Stomach smooth muscle (tissue), 2 donors: ENCODE data around the gene SIRPA.

Experiments
- H3K27ac ChIP-seq: one replicate; pipeline ENCODE4 v1.7.0; 2013; ENCODE audit warnings: mild to moderate bottlenecking, low read length, inconsistent platforms
- H3K27me3 ChIP-seq, 2 donors: one replicate each; pipeline ENCODE4 v1.7.0; 2013; ENCODE audit warnings: low read length in 2 of 2; ENCODE audit not compliant: insufficient read depth in 2 of 2, control insufficient read depth in 1 of 2
- H3K36me3 ChIP-seq, 2 donors: one replicate each; pipeline ENCODE4 v1.7.0; 2013; ENCODE audit warnings: low read length in 2 of 2; ENCODE audit not compliant: control insufficient read depth in 2 of 2, insufficient read depth in 2 of 2
- H3K4me1 ChIP-seq: one replicate; pipeline ENCODE4 v1.7.0; 2013; ENCODE audit warnings: low read length; ENCODE audit not compliant: control insufficient read depth, insufficient read depth
- H3K4me3 ChIP-seq, 2 donors: one replicate each; pipeline ENCODE4 v1.7.0; 2013; ENCODE audit warnings: low read length in 2 of 2
- H3K9ac ChIP-seq, 2 donors: one replicate each; pipeline ENCODE4 v1.7.0; 2013; ENCODE audit warnings: low read length in 2 of 2, mild to moderate bottlenecking in 1 of 2
- H3K9me3 ChIP-seq, 2 donors: one replicate each; pipeline ENCODE4 v1.7.0; 2013; ENCODE audit warnings: low read length in 2 of 2; ENCODE audit not compliant: control insufficient read depth in 2 of 2
- donor health status: healthy.
- donor health status: Pancreatic carcinoma.

SIRPA gene

GRCh38 chr20:1932971-1933370, 37.8 kb downstream of the SIRPA start:
- Histone ChIP-seq H3K36me3 (peaks cover 0 to under 1% of the 10 kb centered on the region in 2 donors), H3K9me3 (no peaks in the 10 kb centered on the region), H3K9ac (no peak overlapping the region), H3K4me3 (no peak overlapping the region), H3K27me3 (no peaks in the 10 kb centered on the region), H3K4me1 (peaks cover 26% of the 10 kb centered on the region), H3K27ac (no peak overlapping the region)

DNA sequence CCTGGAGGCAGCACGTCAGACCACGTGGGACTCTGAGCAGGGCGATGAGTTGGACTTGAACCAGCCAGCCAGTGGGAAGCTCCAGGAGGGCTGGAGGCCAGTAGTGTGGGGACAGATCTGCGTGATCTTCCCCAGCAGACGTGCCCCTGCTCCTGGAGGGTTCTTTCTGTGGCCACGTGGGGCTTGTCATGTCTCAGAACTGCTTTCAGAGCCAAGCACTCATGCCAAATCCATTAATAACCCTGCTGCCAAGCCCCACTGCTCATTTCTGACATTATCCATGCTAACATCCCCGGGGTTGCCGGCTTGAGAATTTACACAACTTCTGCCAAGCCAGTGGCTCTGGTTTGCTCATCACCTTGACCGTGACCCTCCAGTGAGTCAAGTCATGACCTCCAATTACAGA, 38.3 kb downstream of the SIRPA start:
- Histone ChIP-seq H3K4me3 (no peak overlapping the region), H3K9me3 (no peaks in the 10 kb centered on the region), H3K9ac (no peak overlapping the region), H3K36me3 (peaks cover 0 to 6% of the 10 kb centered on the region in 2 donors), H3K27me3 (no peaks in the 10 kb centered on the region), H3K27ac (no peak overlapping the region), H3K4me1 (peaks cover 26% of the 10 kb centered on the region)

DNA sequence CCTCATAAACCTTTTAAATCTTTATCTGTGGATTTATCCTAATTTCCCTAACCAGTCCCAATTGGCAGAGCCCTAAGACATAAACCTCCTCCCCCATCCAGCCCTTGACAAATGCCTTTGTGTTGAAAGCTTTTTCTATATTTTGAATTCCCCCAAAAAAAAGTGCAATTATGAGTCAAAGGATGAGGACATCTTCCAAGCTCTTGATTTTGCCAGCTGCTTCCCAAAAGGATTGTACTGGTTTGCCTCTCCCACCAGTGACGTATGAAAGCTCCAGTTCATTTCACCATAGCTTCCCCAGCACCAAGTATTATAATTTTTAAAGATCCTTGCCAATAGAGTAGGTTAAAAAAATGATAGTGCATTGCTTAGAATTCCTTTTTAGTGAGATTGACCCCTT, 38.9 kb downstream of the SIRPA start:
- Histone ChIP-seq H3K27ac (no peak overlapping the region), H3K9ac (no peak overlapping the region), H3K9me3 (no peaks in the 10 kb centered on the region), H3K4me1 (peaks cover 26% of the 10 kb centered on the region), H3K27me3 (no peaks in the 10 kb centered on the region), H3K4me3 (no peak overlapping the region), H3K36me3 (peaks cover 2 to 11% of the 10 kb centered on the region in 2 donors)

GRCh38 chr20:1934721-1935573, 39.7 kb downstream of the SIRPA start:
- Histone ChIP-seq H3K27ac (peak overlapping the region; percentile 37), H3K4me1 (peaks cover 24% of the 10 kb centered on the region), H3K9ac (no peak overlapping the region)

GRCh38 chr20:1935696-1936366, 40.6 kb downstream of the SIRPA start:
- Histone ChIP-seq H3K9me3 (no peaks in the 10 kb centered on the region), H3K27ac (peak overlapping the region; percentile 37), H3K36me3 (peaks cover 2 to 11% of the 10 kb centered on the region in 2 donors), H3K9ac (peak overlapping the region in 1 of 2 donors; percentile 42), H3K27me3 (no peaks in the 10 kb centered on the region), H3K4me1 (peaks cover 24% of the 10 kb centered on the region), H3K4me3 (no peak overlapping the region)

More at GRCh38 chr20:1934721-1935573, 39.7 kb downstream of the SIRPA start:
- Histone ChIP-seq H3K9me3 (no peaks in the 10 kb centered on the region), H3K4me3 (no peak overlapping the region), H3K36me3 (peaks cover 2 to 11% of the 10 kb centered on the region in 2 donors), H3K27me3 (no peaks in the 10 kb centered on the region)

- Histone ChIP-seq H3K36me3 (peaks cover 2 to 11% of the 10 kb centered on the region in 2 donors), H3K9me3 (no peaks in the 10 kb centered on the region), H3K4me3 (no peak overlapping the region), H3K4me1 (peaks cover 27% of the 10 kb centered on the region), H3K9ac (no peak overlapping the region), H3K27me3 (no peaks in the 10 kb centered on the region), H3K27ac (no peak overlapping the region)
Measured at GRCh38 chr20:1937316-1937976, 42.2 kb downstream of the SIRPA start.

GRCh38 chr20:1938464-1939269, 43.5 kb downstream of the SIRPA start:
- Histone ChIP-seq H3K4me3 (no peak overlapping the region), H3K27me3 (peaks cover 0 to 2% of the 10 kb centered on the region in 2 donors), H3K27ac (no peak overlapping the region), H3K36me3 (peaks cover 2 to 11% of the 10 kb centered on the region in 2 donors), H3K4me1 (peaks cover 17% of the 10 kb centered on the region), H3K9ac (no peak overlapping the region), H3K9me3 (no peaks in the 10 kb centered on the region)

DNA sequence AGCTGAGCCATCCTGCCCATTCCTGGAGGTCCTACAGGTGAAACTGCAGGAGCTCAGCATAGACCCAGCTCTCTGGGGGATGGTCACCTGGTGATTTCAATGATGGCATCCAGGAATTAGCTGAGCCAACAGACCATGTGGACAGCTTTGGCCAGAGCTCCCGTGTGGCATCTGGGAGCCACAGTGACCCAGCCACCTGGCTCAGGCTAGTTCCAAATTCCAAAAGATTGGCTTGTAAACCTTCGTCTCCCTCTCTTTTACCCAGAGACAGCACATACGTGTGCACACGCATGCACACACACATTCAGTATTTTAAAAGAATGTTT, 44.0 kb downstream of the SIRPA start:
- Histone ChIP-seq H3K9me3 (no peaks in the 10 kb centered on the region), H3K4me1 (peaks cover 15% of the 10 kb centered on the region), H3K4me3 (no peak overlapping the region), H3K36me3 (peaks cover 2 to 11% of the 10 kb centered on the region in 2 donors), H3K27ac (no peak overlapping the region), H3K27me3 (peaks cover 0 to 2% of the 10 kb centered on the region in 2 donors), H3K9ac (no peak overlapping the region)

GRCh38 chr20:1940581-1940980, 45.4 kb downstream of the SIRPA start:
- Histone ChIP-seq H3K9ac (no peak overlapping the region), H3K4me3 (no peak overlapping the region), H3K4me1 (peaks cover 10% of the 10 kb centered on the region)

DNA sequence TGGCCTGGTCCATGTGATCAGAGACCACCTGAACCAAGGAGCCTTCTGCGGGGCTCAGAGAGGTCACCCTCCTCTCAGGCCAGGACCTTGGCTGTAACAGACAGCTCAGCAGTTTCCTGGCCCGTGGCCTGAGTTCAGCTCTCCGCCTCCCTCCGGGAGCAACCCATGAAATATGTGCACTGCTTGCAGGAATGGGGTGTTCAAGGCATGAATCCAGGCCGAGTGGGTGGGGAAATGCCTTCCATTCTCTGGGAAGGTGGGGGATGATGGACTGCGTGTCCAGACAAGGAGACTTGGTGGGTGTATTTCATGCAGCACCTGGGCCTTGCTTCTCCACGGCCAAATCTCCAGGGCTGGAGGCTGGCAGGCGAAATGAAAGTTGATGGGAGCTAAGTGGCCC, 46.0 kb downstream of the SIRPA start:
- peaks cover 0 to 5% of the 10 kb centered on the region in 2 donors for H3K27me3 ChIP-seq
- peaks cover 5% of the 10 kb centered on the region for H3K4me1 ChIP-seq
- H3K27ac ChIP-seq, result no peak overlapping the region
- peaks cover 2 to 11% of the 10 kb centered on the region in 2 donors for H3K36me3 ChIP-seq
- H3K9ac ChIP-seq, result no peak overlapping the region
- no peak overlapping the region for H3K4me3 ChIP-seq
- H3K9me3 ChIP-seq, result no peaks in the 10 kb centered on the region

More at GRCh38 chr20:1940581-1940980, 45.4 kb downstream of the SIRPA start:
- H3K9me3 ChIP-seq, result no peaks in the 10 kb centered on the region
- peaks cover 0 to 5% of the 10 kb centered on the region in 2 donors for H3K27me3 ChIP-seq
- no peak overlapping the region for H3K27ac ChIP-seq
- H3K36me3 ChIP-seq, result peaks cover 2 to 11% of the 10 kb centered on the region in 2 donors
